Thoracic aorta (tissue), 2 donors: ENCODE results near the gene KRTAP10-12. TPM values are rescaled to one million over a fixed set of nuclear protein-coding genes. Genes with fewer than 3 reads are reported as not detected.

ENCODE experiments used
- ATAC-seq: fragments of 150-250 bp; one replicate; pipeline ENCODE4 v1.8.0; 2017; ENCODE audit warnings: low read depth; ENCODE audit not compliant: insufficient number of reproducible peaks, low FRiP score
- DNase-seq: peaks from one replicate; pipeline ENCODE4 v3.0.0-alpha.2; 2020; ENCODE audit warnings: low spot score
- H3K27ac ChIP-seq, 2 donors: fragments of 200-600 bp; sonication (generic); 1 replicate in 1 of 2; 2 replicates in 1 of 2; pipeline ENCODE4 v1.5.1; 2016; ENCODE audit warnings: mild to moderate bottlenecking in 2 of 2, moderate library complexity in 2 of 2
- H3K27me3 ChIP-seq: fragments of 200-600 bp; sonication (generic); replicated peaks from 2 replicates; pipeline ENCODE4 v1.6.0; 2016; ENCODE audit warnings: mild to moderate bottlenecking; ENCODE audit not compliant: insufficient read depth
- H3K36me3 ChIP-seq: fragments of 200-600 bp; sonication (generic); one replicate; pipeline ENCODE4 v1.5.1; 2016
- H3K4me1 ChIP-seq, 2 donors: fragments of 200-600 bp; sonication (generic); 1 replicate in 1 of 2; 2 replicates in 1 of 2; pipeline versions ENCODE4 v1.5.1 to v1.6.0; 2016; ENCODE audit warnings: low read depth in 2 of 2, mild to moderate bottlenecking in 1 of 2; ENCODE audit not compliant: control insufficient read depth in 1 of 2
- H3K4me3 ChIP-seq: fragments of 200-600 bp; sonication (generic); 2 replicates; pipeline ENCODE4 v1.5.1; 2016; ENCODE audit warnings: mild to moderate bottlenecking
- H3K9me3 ChIP-seq: fragments of 200-600 bp; sonication (generic); 2 replicates; pipeline ENCODE4 v1.5.1; 2016
- total RNA-seq, 2 donors: library from RNA; depleted of rRNA; stranded (reverse); fragments of >200 nt; gene quantifications; one replicate each; pipeline versions ENCODE4 v1.1.0 to v1.2.3, GENCODE V29; 2016
- TF ChIP-seq, protein P1 (sequence below): fragments of 200-600 bp; sonication (generic); IDR thresholded peaks from one replicate; pipeline ENCODE4 v1.5.1; 2019; ENCODE audit warnings: antibody characterized with exemption

KRTAP10-12 gene
- total RNA-seq, 2 donors from 2014 or later: not detected

- no peak for DNase-seq
- TF ChIP-seq, protein P1, sequence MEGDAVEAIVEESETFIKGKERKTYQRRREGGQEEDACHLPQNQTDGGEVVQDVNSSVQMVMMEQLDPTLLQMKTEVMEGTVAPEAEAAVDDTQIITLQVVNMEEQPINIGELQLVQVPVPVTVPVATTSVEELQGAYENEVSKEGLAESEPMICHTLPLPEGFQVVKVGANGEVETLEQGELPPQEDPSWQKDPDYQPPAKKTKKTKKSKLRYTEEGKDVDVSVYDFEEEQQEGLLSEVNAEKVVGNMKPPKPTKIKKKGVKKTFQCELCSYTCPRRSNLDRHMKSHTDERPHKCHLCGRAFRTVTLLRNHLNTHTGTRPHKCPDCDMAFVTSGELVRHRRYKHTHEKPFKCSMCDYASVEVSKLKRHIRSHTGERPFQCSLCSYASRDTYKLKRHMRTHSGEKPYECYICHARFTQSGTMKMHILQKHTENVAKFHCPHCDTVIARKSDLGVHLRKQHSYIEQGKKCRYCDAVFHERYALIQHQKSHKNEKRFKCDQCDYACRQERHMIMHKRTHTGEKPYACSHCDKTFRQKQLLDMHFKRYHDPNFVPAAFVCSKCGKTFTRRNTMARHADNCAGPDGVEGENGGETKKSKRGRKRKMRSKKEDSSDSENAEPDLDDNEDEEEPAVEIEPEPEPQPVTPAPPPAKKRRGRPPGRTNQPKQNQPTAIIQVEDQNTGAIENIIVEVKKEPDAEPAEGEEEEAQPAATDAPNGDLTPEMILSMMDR: no peak
- Histone ChIP-seq H3K9me3 (no peaks in the 10 kb centered on the region), H3K36me3 (no peaks in the 10 kb centered on the region), H3K4me1 (no peaks in the 10 kb centered on the region), H3K27ac (no peak overlapping the region), H3K4me3 (no peak overlapping the region), H3K27me3 (no peaks in the 10 kb centered on the region)
- ATAC-seq: no peak
Measured at GRCh38 chr21:44718093-44718492, 21.1 kb downstream of the KRTAP10-12 start.

DNA sequence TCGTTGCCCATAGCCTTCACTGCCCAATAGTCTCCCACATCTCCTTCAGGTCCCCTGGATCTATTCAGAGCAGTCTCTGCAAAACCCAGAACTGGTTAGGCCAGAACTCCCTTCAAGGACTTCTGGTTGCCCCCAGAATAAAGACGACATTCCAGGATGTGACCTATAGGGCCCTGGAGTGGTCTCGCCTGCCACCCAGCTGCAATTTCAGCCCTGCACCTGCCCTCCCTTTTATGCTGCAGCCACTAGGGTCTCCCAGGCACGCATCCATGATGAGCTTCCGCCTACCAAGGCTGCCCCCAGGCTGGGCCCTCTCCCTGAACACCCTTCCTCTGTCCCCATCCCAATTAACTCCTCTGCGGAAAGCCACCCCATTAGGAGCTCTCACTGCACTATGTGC is 21.6 kb downstream of the KRTAP10-12 start:
- no peaks in the 10 kb centered on the region for H3K27me3 ChIP-seq
- no peak for ATAC-seq

DNA sequence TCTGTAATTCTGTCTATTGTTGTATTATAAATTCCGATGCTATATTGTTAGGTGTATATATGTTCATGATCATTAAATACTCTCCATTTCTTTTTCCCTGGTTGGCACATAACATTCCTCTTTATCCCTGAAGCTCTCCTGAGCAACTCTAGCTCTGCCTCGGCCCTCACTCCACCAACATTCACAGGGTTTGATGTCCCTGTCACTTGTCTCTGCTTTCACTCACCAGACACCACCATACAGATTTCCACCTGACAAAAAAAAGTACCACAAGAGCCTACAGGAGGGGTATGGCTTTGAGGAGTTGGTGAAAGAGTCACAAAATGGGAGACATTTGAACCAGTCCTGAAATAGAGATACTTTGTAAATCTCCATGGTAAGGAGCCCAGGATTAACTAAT is 23.2 kb downstream of the KRTAP10-12 start:
- no peak for ATAC-seq
- Histone ChIP-seq H3K27ac (no peak overlapping the region), H3K27me3 (no peaks in the 10 kb centered on the region), H3K4me1 (no peaks in the 10 kb centered on the region), H3K4me3 (no peak overlapping the region), H3K36me3 (no peaks in the 10 kb centered on the region), H3K9me3 (no peaks in the 10 kb centered on the region)
- no peak for DNase-seq
- TF ChIP-seq, protein P1: no peak

More for the DNA sequence above, 21.6 kb downstream of the KRTAP10-12 start:
- H3K36me3 ChIP-seq: no peaks in the 10 kb centered on the region
- no peaks in the 10 kb centered on the region for H3K9me3 ChIP-seq
- no peak overlapping the region for H3K4me3 ChIP-seq
- no peak for DNase-seq
- no peaks in the 10 kb centered on the region for H3K4me1 ChIP-seq
- TF ChIP-seq, protein P1: no peak
- H3K27ac ChIP-seq: no peak overlapping the region

- DNase-seq (no peak), ATAC-seq (no peak)
- no peaks in the 10 kb centered on the region for H3K9me3 ChIP-seq
- H3K4me3 ChIP-seq: no peak overlapping the region
- no peaks in the 10 kb centered on the region for H3K27me3 ChIP-seq
- no peaks in the 10 kb centered on the region for H3K36me3 ChIP-seq
- no peaks in the 10 kb centered on the region for H3K4me1 ChIP-seq
- TF ChIP-seq, protein P1: no peak
- H3K27ac ChIP-seq: no peak overlapping the region
Measured at GRCh38 chr21:44722731-44723130, 25.8 kb downstream of the KRTAP10-12 start.

- Histone ChIP-seq H3K27ac (no peak overlapping the region), H3K9me3 (no peaks in the 10 kb centered on the region), H3K4me3 (peak overlapping the region; percentile 27), H3K27me3 (no peaks in the 10 kb centered on the region), H3K36me3 (no peaks in the 10 kb centered on the region), H3K4me1 (no peaks in the 10 kb centered on the region)
- DNase-seq: no peak
- no peak for ATAC-seq
- TF ChIP-seq, protein P1: no peak
Measured at GRCh38 chr21:44723177-44724131, 26.5 kb downstream of the KRTAP10-12 start.
